GM18511 (cell line): ENCODE results near the gene MGRN1.
A peak's percentile ranks its signal among the peaks of the same experiment; 100 is the strongest.

Experiments used
- ATAC-seq: cut with Tn5 transposase; IDR thresholded peaks from one replicate; pipeline ENCODE4 v1.9.1; 2021; ENCODE audit warnings: mild to moderate bottlenecking, moderate library complexity; ENCODE audit not compliant: unreplicated experiment

MGRN1 gene

GRCh38 chr16:4603624-4604170, 20.9 kb upstream of the MGRN1 start:
- ATAC-seq, result no peak

GRCh38 chr16:4604401-4604800, 20.2 kb upstream of the MGRN1 start:
- no peak for ATAC-seq

DNA sequence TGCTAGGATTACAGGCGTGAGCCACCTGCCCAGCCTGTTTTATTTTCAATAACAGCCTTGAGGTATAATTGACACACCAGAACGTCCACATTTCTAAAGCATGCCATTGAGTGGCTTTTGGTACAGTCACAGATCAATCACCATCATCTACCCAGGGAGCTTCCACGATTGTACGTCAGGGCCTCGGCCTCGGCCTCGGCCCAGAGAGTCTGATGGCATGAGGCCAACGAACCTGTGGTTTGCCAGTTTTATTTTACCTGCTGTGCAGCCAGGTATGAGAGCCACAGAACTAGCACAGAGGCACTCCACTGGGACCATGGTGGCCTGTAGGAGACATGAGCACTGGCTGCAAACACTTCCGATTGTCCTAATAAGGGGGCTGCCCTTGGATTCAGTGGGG, 18.3 kb upstream of the MGRN1 start:
- no peak for ATAC-seq

GRCh38 chr16:4607841-4608703, 16.6 kb upstream of the MGRN1 start:
- ATAC-seq, result no peak

DNA sequence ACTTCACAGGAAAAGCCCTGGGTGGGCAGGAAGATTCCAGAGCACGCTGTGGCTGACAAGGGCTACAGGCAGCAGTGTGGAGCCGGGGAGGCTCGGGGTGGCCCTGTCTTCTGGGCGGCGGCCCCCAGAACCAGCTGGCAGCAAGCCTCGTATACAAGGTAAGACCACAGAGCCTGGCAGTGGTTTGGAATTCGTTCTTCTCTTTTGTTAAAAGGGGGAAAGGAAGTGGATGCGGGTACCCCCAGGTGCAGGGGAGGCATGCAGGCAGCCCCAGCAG, 16.0 kb upstream of the MGRN1 start:
- ATAC-seq, result no peak

- ATAC-seq, result no peak
Observed at GRCh38 chr16:4609200-4610010, 15.2 kb upstream of the MGRN1 start.

DNA sequence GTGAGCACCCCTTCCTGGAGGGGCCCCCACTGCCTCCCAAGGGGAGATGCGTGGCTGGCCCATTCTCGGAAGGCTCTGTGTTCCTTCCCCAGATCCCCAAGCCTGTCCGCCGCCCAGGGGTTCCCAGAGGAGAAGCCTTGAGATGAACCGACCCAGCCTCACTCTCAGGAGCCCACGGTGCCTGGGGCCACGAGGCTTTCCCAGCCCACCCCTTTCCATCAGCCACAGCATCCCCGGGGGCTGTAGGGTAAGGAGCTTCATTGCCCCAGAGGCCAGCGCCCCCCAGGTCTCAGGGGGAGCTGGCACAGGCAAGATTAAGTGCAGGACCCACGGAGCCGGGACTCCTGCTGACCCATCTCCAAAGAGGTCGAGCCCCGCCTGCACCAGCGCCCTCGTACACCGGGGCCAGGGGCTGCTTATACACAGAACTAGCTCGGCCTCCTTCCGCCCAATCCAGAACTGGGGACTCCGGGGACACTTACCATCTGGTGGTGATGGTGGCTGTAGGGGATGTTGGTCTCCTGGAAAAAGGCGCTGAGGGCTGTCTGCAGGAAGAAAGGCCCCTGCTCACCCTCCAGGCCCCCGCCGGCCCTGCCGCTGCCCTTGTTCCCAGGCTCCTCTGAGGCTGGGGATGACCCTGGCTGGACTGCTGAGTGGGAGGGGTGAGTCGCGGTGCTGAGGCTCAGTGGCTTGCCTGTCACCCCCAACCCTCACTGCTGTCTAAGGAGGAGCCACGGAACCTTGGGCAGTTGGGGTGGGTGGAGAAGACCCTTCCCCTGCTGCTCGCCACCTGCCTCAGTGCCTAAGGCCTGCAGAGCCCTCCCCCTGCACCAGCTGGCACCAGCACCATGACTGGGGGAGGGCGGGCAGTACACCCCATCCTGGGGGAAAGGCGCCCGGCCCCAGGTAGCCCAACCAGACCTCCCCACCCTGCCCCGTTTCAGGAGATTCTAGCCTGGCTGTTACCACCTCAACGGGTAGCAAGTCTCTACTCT, 14.3 kb upstream of the MGRN1 start:
- no peak for ATAC-seq

DNA sequence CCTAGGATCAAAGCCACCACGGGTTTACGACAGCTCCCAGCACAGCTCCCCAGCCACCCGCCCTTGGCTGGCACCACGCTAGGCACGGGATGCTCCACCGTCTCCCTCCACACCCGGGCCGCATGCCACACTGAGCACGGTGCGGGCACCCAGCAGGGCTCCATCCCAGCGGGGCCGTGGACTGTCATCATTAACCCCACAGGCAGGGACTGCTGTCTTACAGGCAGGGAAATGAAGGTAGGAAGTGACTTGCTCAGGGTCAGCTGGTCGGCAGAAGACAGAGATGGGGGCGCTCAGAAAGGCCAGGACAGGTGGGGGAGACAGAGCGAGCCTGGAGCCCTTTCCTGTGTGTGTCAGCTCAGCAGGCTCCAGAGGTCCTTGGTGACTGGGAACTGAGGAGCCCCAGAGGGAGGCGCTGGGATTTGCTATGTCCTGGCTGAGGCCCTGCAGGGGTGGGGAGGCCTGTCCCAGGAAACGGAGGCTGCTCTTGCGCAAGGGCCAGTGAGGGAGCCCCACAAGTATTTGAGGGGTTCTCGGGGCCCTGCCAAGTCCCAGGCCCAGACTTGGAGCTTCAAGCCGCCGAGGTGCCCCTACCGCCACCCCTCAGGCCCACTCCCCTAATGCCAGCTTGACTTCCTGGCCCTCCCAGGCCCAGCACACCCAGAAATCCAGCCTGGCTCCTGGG, 13.1 kb upstream of the MGRN1 start:
- no peak for ATAC-seq

- ATAC-seq, result no peak
Observed at GRCh38 chr16:4612474-4612931, 12.1 kb upstream of the MGRN1 start.

GRCh38 chr16:4612977-4613635, 11.5 kb upstream of the MGRN1 start:
- ATAC-seq, result no peak

DNA sequence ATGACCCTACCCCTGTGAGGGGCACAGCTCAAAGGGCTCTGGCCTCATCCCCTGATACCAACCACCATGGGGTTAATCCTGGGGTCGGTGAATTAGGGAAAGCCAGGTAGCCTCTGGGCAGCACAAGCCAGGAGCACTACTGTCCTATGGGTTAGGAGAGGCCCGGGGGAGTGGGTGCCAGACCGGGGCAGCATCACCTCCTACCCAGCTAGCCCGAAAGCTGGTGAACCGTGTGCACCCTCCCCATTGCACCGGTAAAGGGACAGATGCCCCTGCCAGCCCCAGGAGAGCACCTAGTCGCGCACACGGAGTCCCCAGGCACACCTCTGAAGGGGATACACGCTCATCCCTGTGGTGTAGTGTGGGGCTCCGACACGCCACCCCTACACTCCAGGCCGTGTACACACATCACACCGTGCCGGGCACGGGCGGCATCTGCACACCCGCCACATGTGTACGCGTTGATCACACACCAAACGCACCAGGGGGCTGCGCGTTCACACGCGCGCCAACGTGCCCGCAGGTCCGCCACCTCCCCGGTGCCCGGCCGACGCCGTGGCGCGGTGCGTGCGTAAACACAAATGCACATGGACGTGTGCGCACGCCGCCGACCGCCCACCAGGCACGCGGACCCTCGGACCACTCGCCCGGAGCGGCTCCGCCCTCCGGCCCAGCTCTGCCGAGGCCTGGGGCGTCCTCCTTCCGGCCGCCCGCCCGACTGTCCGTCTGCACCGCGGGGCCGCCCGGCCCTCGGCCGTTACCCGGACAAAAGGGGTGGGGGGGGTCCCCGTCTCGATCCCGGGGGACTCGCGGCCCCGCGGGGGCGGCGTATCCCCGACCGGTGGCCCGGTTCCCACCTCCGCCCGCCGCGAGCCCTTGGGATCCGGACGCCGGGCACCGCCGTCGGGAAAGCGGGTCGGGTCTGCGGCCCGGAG, 10.7 kb upstream of the MGRN1 start:
- ATAC-seq, result no peak

GRCh38 chr16:4614571-4615383, 9.8 kb upstream of the MGRN1 start, which contains the start of gene UBALD1:
Gene UBALD1, minus strand, starts transcription at chr16:4614888. Its CDS starts 91 bp downstream, at chr16:4614797.
- ATAC-seq, result peak; percentile 66

- no peak for ATAC-seq
Observed at GRCh38 chr16:4615384-4616046, 9.1 kb upstream of the MGRN1 start.

DNA sequence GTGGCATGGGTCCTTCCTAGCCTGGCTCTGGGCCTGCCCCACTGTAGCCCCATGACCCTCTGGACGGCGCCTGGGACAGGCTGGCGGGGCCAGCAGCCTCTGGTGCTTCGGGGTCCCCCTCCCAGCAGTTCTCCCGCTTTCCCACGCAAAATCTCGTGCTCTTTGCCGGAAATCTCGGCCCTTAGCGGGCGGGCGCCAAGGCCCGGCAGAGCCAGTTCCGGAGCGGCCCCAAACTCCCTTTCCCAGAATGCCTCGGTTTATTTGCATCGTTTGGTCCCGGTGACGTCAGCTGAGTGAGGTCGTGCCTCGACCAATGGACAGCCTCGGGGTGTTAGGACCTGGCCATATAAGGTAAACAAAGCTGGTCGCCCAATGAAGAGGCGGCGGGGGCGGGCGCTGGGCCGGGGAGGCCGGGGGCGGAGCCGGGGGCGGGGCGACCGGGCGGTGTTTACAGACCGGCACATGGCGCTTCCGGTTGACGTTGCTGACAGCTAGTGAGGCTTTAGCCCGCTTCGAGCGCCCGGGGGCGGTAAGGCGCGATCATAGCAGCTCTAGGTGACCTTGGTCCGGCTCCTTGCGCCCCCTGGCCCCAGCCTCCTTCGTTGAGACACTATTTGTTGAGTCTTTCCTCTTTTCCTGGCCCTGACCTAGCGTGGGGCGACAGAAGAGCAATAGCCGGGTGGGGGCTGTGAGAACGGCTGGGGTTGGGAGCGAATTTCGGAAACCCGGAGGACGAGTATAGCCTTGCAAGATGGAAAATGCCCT, 8.4 kb upstream of the MGRN1 start:
- peak; percentile 78 for ATAC-seq

DNA sequence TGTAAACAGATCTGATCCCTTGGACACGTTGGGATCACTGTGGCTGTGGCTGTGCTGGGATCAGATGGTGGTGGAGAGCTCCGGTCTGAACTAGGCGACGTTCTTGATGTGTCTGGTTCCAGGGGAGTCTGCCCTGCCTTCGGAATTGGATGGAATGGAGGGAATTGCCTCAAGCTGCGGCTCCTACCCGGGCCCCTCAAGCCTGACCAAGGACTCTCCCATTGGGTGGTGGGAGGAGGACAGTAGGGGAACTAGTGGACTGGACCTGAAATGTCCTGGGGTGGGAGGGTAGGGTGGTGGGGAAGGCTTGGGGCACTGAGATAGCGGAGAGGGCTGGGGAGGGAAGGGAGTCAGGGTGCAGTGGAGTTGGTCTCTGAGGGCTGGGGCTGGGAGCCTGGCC, 6.7 kb upstream of the MGRN1 start:
- no peak for ATAC-seq
